Glutamatergic neuron (in vitro differentiated cells): Measurements from ENCODE around the gene SH3PXD2B. TPM values are rescaled to one million over a fixed set of nuclear protein-coding genes. Genes with fewer than 3 reads are reported as not detected.
"Not testable (repeated sequence)": the region's sequence is repeated elsewhere in the genome, so short reads cannot be mapped to it uniquely, and the experiment has no call there.

Experiments used
- DNase-seq: peaks from one replicate; pipeline ENCODE4 v3.0.0; 2022
- H3K27ac Mint-ChIP-seq: one replicate; pipeline ENCODE4 v1.8.0; 2020; ENCODE audit warnings: mild to moderate bottlenecking, mixed read lengths, inconsistent platforms; ENCODE audit not compliant: unreplicated experiment
- H3K27me3 Mint-ChIP-seq: one replicate; pipeline ENCODE4 v1.8.0; 2020; ENCODE audit warnings: mild to moderate bottlenecking, moderate library complexity, mixed read lengths, inconsistent platforms; ENCODE audit not compliant: unreplicated experiment
- H3K36me3 Mint-ChIP-seq: one replicate; pipeline ENCODE4 v1.8.0; 2020; ENCODE audit warnings: mild to moderate bottlenecking, mixed read lengths, inconsistent platforms; ENCODE audit not compliant: unreplicated experiment
- H3K4me1 Mint-ChIP-seq: one replicate; pipeline ENCODE4 v1.8.0; 2020; ENCODE audit warnings: mild to moderate bottlenecking, low read depth, mixed read lengths, inconsistent platforms; ENCODE audit not compliant: unreplicated experiment
- H3K4me3 Mint-ChIP-seq: one replicate; pipeline ENCODE4 v1.8.0; 2020; ENCODE audit warnings: mild to moderate bottlenecking, mixed read lengths, inconsistent platforms; ENCODE audit not compliant: unreplicated experiment
- H3K9me3 Mint-ChIP-seq: one replicate; pipeline ENCODE4 v1.8.0; 2020; ENCODE audit warnings: mild to moderate bottlenecking, moderate library complexity, mixed read lengths, inconsistent platforms; ENCODE audit not compliant: unreplicated experiment
- CTCF ChIP-seq: fragments of 200-600 bp; sonication (generic); IDR thresholded peaks from one replicate; pipeline ENCODE4 v1.5.0; 2021; ENCODE audit not compliant: partially characterized antibody, unreplicated experiment
- total RNA-seq: library from RNA; stranded (reverse); fragmentation: NEBNext Ultra II Directional; extraction: Animal tissue kit (Norgen Biotek cat#: 25700); gene quantifications from one replicate; pipeline ENCODE4 v1.2.1, GENCODE V29; 2021; ENCODE audit not compliant: unreplicated experiment

Gene SH3PXD2B
- total RNA-seq, 1 donor from 2014 or later, result 96.8 TPM

- peak; percentile 57 for DNase-seq
- H3K36me3 Mint-ChIP-seq, result peaks cover 3% of the 10 kb centered on the region
- peak overlapping the region; percentile 88 for H3K27ac Mint-ChIP-seq
These were observed 42.7 kb downstream of the SH3PXD2B start for GRCh38 chr5:172411484-172412072.

GRCh38 chr5:172410662-172411483, 43.5 kb downstream of the SH3PXD2B start:
- peaks cover 2% of the 10 kb centered on the region for H3K27me3 Mint-ChIP-seq
- no peak overlapping the region for H3K4me3 Mint-ChIP-seq
- H3K9me3 Mint-ChIP-seq, result peaks cover 12% of the 10 kb centered on the region
- H3K36me3 Mint-ChIP-seq, result peaks cover 8% of the 10 kb centered on the region
- H3K4me1 Mint-ChIP-seq, result peaks cover 39% of the 10 kb centered on the region
- peak overlapping the region; percentile 88 for H3K27ac Mint-ChIP-seq
- TF ChIP-seq CTCF, result no peak
- no peak for DNase-seq

More at GRCh38 chr5:172411484-172412072, 42.7 kb downstream of the SH3PXD2B start:
- no peak for TF ChIP-seq CTCF
- Mint-ChIP-seq H3K4me1 (peaks cover 37% of the 10 kb centered on the region), H3K27me3 (peaks cover 2% of the 10 kb centered on the region), H3K9me3 (peaks cover 10% of the 10 kb centered on the region), H3K4me3 (peak overlapping the region; percentile 5)

GRCh38 chr5:172410160-172410559, 44.2 kb downstream of the SH3PXD2B start:
- Mint-ChIP-seq H3K4me1 (peaks cover 39% of the 10 kb centered on the region), H3K4me3 (no peak overlapping the region), H3K27me3 (peaks cover 2% of the 10 kb centered on the region), H3K9me3 (peaks cover 12% of the 10 kb centered on the region), H3K36me3 (peaks cover 8% of the 10 kb centered on the region), H3K27ac (no peak overlapping the region)
- TF ChIP-seq CTCF, result no peak
- no peak for DNase-seq

- not testable (repeated sequence) for H3K27me3 Mint-ChIP-seq, H3K27ac Mint-ChIP-seq, H3K4me3 Mint-ChIP-seq, H3K36me3 Mint-ChIP-seq, DNase-seq
- Mint-ChIP-seq H3K4me1 (peaks cover 35% of the 10 kb centered on the region), H3K9me3 (peaks cover 12% of the 10 kb centered on the region)
These were observed 44.8 kb downstream of the SH3PXD2B start for GRCh38 chr5:172409477-172409876.

GRCh38 chr5:172407822-172408221, 46.5 kb downstream of the SH3PXD2B start:
- DNase-seq, result no peak
- H3K27ac Mint-ChIP-seq, result no peak overlapping the region
- H3K4me1 Mint-ChIP-seq, result peaks cover 34% of the 10 kb centered on the region
- H3K27me3 Mint-ChIP-seq, result no peaks in the 10 kb centered on the region
- no peak overlapping the region for H3K4me3 Mint-ChIP-seq
- H3K36me3 Mint-ChIP-seq, result peaks cover 8% of the 10 kb centered on the region
- H3K9me3 Mint-ChIP-seq, result peaks cover 8% of the 10 kb centered on the region
- no peak for TF ChIP-seq CTCF
